ENCODE measurements around the gene BAIAP2L1.

The BAIAP2L1 gene

GRCh38 chr7:98365863-98366561 lies 34.9 kb downstream of the BAIAP2L1 start:
- no peaks in the 10 kb centered on the region for H3K4me1 ChIP-seq (ENCODE audit: control insufficient read depth, insufficient read depth, low read length)
- CTCF ChIA-PET, result interaction anchor here (0.6 kb wide), 1 partner anchor 35 kb away, joined by 3 read pairs; no protein-coding TSS in a partner anchor
- TF ChIP-seq PATZ1 (tag by site-specific recombination; IDR thresholded peaks at IDR 0.05) (no peak), ZNF621 (tag by site-specific recombination; IDR thresholded peaks at IDR 0.05) (no peak), ZNF266 (tag by site-specific recombination; IDR thresholded peaks at IDR 0.05; ENCODE audit: low read depth) (no peak), ZNF24 (tag by site-specific recombination; IDR thresholded peaks at IDR 0.05) (no peak), ZNF670 (tag by site-specific recombination; IDR thresholded peaks at IDR 0.05; ENCODE audit: low read depth) (no peak)
- no peaks in the 10 kb centered on the region for H3K9me3 ChIP-seq (ENCODE audit: control insufficient read depth, insufficient read depth, low read depth, low read length)
- H3K4me3 ChIP-seq (ENCODE audit: low read depth, low read length), result no peak overlapping the region
- no peak overlapping the region for H3K27ac ChIP-seq (ENCODE audit: extremely low read depth, low read depth, low read length)
- POLR2A ChIA-PET, result no interaction called here
- H3K36me3 ChIP-seq (ENCODE audit: control insufficient read depth in 2 of 2, insufficient read depth in 1 of 2, low read length in 2 of 2), result no peaks in the 10 kb centered on the region

DNA sequence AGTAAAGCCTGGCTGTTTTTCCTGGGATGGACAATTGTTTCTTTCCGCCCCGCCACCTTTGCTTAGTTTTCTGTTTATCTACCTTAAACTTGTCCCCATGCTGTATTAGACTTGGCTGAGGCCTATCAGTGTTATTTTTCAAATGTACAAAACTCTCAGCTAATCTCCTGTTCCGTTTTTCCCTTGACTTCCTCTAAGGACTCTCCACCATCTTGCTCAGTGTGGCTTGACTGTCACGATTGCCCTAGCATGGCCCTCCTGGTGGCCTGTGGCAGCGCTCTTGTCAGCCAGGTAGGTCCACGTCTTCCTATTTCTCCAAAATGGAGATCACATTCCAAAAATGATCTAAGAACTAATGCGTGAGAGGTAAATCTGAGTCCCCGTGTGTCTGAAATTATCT lies 36.7 kb downstream of the BAIAP2L1 start:
- Histone ChIP-seq H3K4me3 (ENCODE audit: low read depth, low read length) (no peak overlapping the region), H3K27ac (ENCODE audit: extremely low read depth, low read depth, low read length) (no peak overlapping the region), H3K4me1 (ENCODE audit: control insufficient read depth, insufficient read depth, low read length) (no peaks in the 10 kb centered on the region), H3K36me3 (ENCODE audit: control insufficient read depth in 2 of 2, insufficient read depth in 1 of 2, low read length in 2 of 2) (no peaks in the 10 kb centered on the region; a peak in 1 of 3 replicates), H3K9me3 (ENCODE audit: control insufficient read depth, insufficient read depth, low read depth, low read length) (no peaks in the 10 kb centered on the region)
- POLR2A ChIA-PET, result no interaction called here
- CTCF ChIA-PET, result no interaction called here
- TF ChIP-seq PRDM6 (tag by site-specific recombination; IDR thresholded peaks at IDR 0.05), result no peak
- TF ChIP-seq ZNF423 (tag by site-specific recombination; IDR thresholded peaks at IDR 0.05), result no peak

- no peaks in the 10 kb centered on the region for H3K4me1 ChIP-seq (ENCODE audit: control insufficient read depth, insufficient read depth, low read length)
- H3K4me3 ChIP-seq (ENCODE audit: low read depth, low read length), result no peak overlapping the region
- H3K27ac ChIP-seq (ENCODE audit: extremely low read depth, low read depth, low read length), result no peak overlapping the region
- TF ChIP-seq ZNF747 (tag by site-specific recombination; IDR thresholded peaks at IDR 0.05) (no peak), ZNF677 (tag by site-specific recombination; IDR thresholded peaks at IDR 0.05) (no peak), ZNF610 (tag by site-specific recombination; IDR thresholded peaks at IDR 0.05; ENCODE audit: borderline replicate concordance) (no peak), ZBTB20 (tag by site-specific recombination; IDR thresholded peaks at IDR 0.05) (no peak), ZNF19 (tag by site-specific recombination; IDR thresholded peaks at IDR 0.05; ENCODE audit: low read depth) (no peak), BCL11A (tag by site-specific recombination; IDR thresholded peaks at IDR 0.05; ENCODE audit: low read depth) (no peak), FEZF1 (tag by site-specific recombination; IDR thresholded peaks at IDR 0.05) (no peak), ZFHX2 (tag by site-specific recombination; conservative IDR thresholded peaks at IDR 0.05) (no peak)
- TF ChIP-seq, protein P1, sequence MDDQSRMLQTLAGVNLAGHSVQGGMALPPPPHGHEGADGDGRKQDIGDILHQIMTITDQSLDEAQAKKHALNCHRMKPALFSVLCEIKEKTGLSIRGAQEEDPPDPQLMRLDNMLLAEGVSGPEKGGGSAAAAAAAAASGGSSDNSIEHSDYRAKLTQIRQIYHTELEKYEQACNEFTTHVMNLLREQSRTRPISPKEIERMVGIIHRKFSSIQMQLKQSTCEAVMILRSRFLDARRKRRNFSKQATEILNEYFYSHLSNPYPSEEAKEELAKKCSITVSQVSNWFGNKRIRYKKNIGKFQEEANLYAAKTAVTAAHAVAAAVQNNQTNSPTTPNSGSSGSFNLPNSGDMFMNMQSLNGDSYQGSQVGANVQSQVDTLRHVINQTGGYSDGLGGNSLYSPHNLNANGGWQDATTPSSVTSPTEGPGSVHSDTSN (CRISPR knock-in tag; IDR thresholded peaks at IDR 0.05), result no peak
- TF ChIP-seq, protein P2, sequence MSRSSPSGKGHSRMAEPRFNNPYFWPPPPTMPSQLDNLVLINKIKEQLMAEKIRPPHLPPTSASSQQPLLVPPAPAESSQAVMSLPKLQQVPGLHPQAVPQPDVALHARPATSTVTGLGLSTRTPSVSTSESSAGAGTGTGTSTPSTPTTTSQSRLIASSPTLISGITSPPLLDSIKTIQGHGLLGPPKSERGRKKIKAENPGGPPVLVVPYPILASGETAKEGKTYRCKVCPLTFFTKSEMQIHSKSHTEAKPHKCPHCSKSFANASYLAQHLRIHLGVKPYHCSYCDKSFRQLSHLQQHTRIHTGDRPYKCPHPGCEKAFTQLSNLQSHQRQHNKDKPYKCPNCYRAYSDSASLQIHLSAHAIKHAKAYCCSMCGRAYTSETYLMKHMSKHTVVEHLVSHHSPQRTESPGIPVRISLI (tag by site-specific recombination; IDR thresholded peaks at IDR 0.05), result no peak
- TF ChIP-seq, protein P3, sequence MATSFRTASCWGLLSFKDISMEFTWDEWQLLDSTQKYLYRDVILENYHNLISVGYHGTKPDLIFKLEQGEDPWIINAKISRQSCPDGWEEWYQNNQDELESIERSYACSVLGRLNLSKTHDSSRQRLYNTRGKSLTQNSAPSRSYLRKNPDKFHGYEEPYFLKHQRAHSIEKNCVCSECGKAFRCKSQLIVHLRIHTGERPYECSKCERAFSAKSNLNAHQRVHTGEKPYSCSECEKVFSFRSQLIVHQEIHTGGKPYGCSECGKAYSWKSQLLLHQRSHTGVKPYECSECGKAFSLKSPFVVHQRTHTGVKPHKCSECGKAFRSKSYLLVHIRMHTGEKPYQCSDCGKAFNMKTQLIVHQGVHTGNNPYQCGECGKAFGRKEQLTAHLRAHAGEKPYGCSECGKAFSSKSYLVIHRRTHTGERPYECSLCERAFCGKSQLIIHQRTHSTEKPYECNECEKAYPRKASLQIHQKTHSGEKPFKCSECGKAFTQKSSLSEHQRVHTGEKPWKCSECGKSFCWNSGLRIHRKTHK (tag by site-specific recombination; IDR thresholded peaks at IDR 0.05), result no peak
- POLR2A ChIA-PET, result no interaction called here
- no peaks in the 10 kb centered on the region; a peak in 1 of 3 replicates for H3K36me3 ChIP-seq (ENCODE audit: control insufficient read depth in 2 of 2, insufficient read depth in 1 of 2, low read length in 2 of 2)
- H3K9me3 ChIP-seq (ENCODE audit: control insufficient read depth, insufficient read depth, low read depth, low read length), result no peaks in the 10 kb centered on the region
- CTCF ChIA-PET, result no interaction called here
Observed at GRCh38 chr7:98362517-98362916, 38.4 kb downstream of the BAIAP2L1 start.
